GM21423 (cell line): ENCODE results near the gene CDKN2C.
A peak's percentile ranks its signal among the peaks of the same experiment; 100 is the strongest.
"Not testable (repeated sequence)": the region's sequence is repeated elsewhere in the genome, so short reads cannot be mapped to it uniquely, and the experiment has no call there.

Experiments
- ATAC-seq: cut with Tn5 transposase; IDR thresholded peaks from one replicate; pipeline ENCODE4 v1.9.1; 2021; ENCODE audit warnings: mild to moderate bottlenecking, moderate library complexity; ENCODE audit not compliant: unreplicated experiment

CDKN2C gene

DNA sequence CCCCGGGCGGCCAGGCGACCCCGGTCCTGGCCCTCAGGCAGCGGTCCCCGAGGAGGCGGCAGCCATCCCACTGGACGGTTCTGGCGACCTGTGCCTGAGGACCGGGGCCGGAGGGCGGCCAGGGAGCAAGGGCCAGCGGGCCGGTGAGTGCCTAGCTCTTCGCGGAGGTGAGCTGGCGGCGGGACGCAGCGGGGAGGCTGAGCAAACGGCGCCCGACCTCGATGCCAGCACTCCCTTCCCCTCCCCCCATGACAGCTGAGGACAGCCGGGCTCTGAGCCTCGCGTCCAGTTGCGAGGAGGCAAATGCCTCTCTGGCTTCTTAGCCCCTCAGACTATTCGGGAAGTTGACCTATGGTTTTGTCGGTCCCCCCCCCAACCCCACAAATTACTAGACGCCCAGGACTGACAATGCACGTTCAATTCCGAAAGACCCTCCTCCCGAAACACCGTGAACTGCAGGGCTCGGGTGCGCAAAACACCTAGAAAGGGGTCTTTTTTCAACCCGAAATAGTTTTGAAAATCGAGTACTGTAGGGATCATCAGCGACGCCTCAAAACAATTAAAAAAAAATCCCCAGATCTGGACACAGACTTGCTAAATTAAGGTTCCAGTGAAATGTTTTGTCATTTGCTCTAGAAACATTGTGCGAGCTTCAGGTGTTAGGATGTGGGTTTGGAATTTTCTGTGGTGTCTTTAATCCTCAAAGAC lies 8.3 kb downstream of the CDKN2C start:
- peak; percentile 37 for ATAC-seq

DNA sequence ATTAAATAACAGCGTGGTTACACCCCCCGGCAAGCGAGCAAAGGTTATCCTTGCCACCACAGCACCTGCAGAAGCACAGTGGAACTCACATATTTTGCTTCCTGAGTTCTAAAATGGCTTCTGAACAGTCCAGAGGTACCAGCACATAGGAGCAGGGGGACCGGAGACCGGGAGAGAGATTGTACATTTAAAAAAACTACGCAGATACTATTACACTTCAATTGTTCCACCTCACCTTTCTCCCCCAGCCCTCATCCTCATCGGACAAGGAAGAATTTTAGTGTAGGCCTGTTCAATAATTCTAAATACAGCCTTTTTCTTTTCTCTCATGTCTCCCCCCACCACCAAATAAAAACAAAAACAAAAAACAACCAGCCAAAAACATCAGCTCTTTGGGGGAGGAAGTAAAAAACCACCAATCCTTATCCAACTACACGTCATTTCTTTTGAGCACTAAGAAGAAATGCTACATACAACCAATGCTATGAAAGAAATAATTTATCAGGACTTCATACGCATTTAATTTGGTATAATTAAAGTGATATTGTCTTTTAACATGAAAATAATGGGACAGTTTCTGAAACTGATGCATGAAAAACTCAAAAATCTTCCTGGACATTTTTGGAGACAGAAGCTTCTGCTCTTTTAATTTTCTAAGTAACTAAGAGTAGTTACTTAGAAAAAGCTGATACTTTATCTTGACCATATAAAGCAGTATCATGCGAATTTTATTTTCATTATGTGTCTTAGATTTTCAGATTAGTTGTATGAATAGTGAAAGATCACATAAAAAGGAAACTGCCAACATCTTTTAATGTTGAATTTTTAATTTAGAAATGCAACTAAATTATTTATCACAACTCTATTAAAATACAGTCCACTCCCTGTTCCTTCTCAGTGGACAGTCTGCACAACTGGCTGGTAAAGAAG lies 9.1 kb downstream of the CDKN2C start:
- no peak for ATAC-seq

DNA sequence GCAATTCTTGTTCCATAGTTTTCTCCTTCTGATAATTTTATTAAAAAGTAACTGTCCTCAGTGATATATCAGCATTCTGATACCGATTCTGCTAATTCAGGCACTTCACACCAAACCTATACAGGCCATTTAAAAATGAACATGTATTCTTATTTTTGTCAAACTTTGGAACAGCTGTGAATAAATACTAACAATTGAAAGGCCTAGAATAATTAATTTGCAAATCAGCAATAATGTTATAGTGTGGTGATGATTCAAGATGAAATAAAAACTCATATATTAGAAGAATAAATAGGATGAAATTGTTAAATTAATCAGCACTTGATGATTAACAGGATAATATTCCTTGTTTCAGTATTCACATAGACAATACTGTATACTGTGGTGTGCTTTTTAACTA lies 9.9 kb downstream of the CDKN2C start:
- ATAC-seq, result no peak

DNA sequence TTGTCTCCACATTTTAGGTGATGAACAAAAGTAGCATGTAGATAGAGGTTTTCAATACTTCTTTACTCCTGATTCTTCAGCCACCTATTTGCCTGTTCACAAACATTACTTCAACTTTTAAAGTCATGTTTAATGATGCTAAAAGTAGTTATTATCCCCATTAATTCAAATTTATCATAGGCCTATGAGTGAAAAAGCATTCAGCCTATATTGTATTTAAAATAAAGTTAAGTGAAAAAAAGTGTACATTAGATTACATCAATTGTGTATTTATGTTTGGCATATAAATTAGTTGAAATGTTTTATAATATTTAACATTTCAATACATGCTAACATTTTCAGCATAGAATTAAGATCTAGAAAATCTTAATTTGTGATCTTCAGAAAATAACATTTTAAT lies 10.5 kb downstream of the CDKN2C start:
- ATAC-seq, result no peak

DNA sequence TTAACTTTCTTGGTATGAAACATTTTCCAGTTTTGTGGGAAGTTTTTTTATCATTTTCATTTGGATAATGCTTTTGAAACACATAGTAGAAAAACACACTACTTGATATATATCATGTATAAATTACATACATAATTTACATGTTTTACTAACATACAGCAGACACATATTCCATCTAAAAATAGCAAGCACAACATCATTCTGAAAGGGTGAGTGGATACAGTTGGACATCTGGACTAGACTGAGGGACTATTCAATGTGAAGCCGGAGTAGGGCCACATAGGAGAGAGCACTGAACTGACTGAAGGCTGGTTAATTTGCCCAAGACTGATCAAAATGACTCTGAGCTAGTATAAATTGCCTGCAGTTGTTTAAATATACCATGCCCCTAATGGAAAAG lies 11.7 kb downstream of the CDKN2C start:
- ATAC-seq, result no peak

DNA sequence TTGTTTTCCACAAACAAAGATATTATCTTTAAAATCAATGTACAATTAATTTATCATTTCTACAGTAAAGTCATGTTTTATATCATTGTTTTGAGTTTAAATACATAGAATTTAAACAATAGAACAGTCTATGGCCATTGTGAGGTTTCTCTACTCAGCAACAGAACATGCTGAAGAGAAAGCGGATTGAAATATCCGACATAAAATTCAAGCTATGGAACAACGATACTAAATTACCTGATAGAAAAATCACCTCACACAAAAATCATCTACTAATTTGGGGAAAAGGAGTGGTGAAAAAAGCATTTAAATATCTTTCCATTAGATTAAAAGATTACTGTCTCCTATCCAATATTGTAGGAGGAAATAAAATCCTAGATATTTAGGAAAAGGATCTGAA lies 12.6 kb downstream of the CDKN2C start:
- no peak for ATAC-seq

DNA sequence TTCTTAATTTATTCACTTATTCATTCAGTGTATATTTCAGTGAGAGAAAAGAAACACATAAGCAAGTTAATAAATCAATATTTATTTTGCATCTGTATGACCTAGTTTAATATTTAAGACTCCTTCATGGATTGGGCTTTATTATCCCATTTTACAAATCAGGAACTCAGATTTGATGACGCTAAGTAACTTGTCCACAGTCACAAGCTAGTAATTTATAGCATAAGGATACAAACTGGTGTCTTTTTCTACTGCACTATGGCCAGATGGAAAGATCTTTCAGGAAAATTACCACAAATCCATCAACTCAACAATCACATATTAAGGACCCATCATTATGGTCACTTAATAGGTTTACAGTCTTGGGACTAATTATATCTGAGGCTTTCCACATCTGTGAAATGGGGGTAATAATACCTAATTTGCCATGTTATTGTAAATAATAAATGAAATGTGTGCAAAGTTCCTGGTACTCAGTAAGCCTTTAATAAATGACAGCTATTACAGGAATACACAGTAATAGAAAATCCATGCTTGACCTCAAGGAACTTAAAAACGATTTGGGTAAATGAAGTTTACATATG lies 13.3 kb downstream of the CDKN2C start:
- ATAC-seq, result no peak

DNA sequence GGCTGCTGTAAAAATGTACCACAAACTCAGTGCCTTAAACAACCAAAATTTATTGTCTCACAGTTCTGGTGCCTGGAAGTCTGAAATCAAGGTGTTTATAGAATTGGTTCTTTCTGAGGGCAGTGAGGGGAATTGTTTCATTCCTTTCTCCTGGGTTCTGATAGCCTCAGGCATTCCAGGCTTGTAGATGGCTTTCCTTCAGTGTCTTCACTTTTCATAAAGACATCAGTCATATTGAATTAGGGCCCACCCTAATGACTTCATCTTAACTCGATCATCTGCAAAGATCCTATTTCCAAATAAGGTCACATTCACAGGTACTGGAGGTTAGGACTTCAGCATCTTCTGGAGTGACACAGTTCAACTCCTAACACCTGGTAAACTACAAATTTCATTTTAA lies 15.0 kb downstream of the CDKN2C start:
- ATAC-seq, result no peak

DNA sequence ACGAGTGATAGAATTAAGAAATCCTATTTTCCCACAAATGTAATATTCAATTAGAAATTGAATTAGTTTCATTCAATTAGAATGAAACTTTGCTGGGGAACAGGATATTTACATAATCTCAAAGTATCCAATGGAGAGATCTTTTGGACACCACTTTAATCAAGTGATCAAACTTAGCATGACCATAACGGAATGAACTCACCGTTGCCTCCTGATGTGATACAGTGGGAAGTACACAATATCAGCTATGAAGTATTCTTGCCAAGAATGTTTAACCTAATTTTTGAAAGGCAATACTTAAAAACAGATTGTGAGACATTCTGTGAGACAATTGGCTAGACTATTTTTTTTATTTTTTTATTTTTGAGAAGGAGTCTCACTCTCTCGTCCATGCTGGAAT lies 16.6 kb downstream of the CDKN2C start:
- no peak for ATAC-seq

DNA sequence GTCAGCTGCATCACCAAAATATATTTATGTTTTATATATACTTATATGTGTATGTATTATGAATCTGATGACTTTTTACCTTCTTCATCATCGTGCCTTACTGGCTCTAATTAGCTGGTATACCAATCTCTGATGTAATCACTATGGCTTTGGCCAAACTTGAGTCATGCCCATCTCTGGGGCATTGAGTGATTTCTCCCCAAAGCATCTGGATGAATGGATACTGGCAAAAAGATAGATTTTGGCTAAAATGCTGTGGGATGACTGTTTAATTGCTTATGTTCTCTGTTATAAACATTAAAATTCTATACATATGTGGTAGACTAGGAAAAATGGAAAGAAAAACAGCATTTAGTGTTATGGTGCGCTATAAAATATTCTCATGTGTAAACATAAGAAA lies 19.6 kb downstream of the CDKN2C start:
- ATAC-seq, result no peak

DNA sequence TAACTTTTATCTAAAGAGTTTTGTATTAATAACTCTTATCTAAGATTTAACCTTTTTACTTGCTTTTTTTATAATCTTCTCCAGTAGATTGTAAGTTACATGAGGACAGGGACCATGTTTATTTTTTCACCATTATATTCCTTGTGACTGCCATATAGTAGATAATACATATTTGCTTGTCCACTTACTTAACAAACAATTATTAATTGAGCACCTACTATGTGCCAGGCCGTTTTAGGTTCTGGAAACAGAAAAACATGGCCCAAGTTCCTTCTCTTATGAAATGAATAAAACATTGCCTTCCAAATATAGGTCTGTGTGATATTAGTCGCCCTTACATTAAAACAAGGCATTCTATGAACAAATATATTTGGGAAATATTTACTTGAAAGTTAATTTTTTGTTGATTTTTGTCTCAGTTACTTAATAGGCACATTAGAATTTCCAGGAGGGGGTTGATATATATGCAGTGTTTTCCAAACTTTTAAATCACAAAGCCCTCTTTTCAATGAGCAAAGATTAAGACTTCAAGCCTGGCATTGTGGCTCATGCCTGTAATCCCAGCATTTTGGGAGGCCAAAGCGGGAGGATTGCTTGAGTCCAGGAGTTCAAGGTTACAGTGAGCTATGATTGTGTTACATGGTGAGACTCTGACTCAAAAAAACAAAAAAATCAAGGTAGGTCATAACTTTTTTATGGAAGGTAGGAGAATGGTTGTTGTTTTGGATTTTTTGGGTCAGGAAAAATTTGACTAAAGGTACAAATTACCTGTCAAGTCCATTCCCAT lies 22.7 kb downstream of the CDKN2C start:
- no peak for ATAC-seq

DNA sequence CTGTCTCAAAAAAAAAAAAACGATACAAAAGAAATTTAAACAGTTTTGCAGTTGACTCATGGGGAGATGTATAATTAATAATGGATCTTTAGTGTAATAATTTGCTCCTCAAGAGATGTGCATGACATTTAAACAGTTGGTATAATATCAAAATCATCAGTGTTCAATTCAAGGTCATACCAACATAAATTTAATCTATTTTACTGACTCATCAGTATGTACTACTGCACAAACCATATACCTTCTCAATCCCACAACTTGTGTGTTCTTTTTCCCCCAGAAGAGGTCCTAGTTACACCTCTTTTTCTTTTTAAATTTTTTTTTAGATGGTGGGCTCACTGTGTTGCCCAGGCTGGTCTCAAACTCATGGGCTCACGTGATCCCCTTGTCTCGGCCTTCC lies 23.6 kb downstream of the CDKN2C start:
- ATAC-seq, result no peak

DNA sequence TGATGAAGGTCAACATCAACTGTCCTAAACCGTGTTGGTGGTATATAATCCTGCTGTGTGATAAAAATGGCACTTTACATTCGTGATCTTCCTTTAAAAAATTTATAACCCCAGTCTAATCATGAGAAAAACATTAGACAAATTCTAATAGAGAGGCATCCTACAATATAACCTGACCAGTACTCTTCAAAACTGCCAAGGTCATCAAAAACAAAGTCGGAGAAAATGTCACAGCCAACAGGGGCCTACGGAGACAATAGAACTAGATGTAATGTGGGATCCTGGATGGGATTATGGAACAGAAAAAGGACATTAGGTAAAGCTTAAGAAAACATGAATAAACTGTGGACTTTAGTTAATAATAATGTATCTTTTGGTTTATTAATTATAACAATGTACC lies 25.0 kb downstream of the CDKN2C start:
- no peak for ATAC-seq

DNA sequence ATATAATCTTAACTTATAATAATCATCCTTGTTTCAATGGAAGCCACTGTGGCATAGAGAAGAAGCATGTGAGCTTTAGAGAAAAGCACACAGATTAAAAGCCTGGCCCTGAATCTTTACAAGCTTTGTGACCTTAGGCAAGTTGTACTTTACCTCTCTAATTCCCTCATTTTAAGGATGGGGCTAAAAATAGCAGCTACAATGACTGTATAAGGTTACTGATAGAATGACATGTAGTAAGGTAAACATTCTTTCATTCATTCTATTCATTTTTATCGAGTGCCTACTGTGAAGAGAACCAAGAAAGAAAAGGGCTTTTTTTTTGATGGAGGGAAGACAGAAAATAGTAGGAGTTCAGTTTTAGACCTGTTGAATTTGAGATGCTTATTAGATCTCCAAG lies 25.6 kb downstream of the CDKN2C start:
- ATAC-seq, result no peak

DNA sequence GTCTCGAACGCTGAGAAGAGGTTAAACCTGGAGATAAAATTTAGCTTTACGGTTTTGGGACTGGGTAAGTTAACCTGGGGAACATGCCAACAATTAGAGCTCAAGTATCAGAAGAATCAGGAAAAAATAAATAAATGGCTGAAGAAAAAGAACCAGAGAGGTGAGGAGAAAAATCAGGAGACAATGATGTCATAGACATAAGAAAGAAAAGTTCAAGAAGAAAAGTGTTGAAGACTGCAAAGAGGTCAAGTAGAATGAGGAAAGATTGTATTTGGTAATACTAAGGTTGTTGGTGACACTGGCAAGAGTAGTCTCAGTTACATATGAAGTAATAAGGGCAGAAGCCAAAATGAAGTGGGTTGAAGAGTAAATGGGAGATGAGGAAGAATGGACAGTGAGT lies 26.0 kb downstream of the CDKN2C start:
- ATAC-seq, result no peak

DNA sequence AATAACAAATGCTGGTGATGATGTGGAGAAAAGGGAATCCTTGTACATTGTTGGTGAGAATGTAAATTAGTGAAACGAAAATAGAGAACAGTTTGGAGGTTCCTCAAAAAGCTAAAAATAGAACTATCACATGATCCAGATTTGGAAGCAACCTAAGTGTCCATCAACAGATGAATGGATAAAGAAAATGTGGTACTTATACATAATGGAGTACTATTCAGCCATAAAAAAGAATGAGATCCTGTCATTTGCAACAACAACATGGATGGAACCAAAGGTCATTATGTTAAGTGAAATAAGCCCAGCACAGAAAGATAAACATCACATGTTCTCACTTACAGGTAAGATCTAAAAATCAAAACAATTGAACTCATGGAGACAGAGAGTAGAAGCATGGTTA lies 29.3 kb downstream of the CDKN2C start:
- ATAC-seq, result not testable (repeated sequence)

DNA sequence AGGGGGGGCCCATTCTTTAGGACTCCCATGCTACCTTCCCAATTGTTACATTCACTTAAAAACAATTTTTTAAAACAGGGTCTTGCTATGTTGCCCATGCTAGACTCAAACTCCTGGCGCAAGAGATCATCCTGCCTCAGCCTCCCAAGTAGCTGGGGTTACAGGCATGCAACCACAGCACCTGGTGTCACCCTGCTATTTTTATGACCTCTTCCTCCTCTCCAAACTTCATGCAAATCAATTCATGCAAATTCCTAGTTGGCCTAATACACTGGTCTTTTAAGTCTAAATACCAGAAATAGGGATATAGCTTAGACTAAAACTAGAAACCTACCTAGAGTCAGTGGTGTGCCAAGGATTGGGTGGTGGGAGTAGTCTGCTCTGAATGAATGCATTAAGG lies 30.1 kb downstream of the CDKN2C start:
- peak; percentile 81 for ATAC-seq

DNA sequence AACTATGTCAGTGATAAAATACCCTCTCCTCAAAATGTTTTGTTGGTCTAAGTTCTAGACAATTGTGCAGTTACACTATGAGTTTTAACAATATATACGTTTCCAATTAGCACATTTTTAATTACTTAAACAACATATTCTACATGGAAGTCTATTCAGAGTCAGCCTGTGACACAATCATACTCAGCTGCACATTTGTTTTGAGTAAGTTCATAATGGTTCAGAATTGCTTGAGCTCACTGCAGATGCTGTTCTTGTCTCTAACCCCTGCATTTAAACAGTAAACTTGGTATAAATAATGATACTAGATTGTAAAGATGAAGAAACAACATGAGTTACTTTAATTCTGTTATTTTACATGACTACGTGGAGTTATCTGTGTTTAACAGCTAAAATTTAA lies 30.6 kb downstream of the CDKN2C start:
- ATAC-seq, result peak; percentile 25

DNA sequence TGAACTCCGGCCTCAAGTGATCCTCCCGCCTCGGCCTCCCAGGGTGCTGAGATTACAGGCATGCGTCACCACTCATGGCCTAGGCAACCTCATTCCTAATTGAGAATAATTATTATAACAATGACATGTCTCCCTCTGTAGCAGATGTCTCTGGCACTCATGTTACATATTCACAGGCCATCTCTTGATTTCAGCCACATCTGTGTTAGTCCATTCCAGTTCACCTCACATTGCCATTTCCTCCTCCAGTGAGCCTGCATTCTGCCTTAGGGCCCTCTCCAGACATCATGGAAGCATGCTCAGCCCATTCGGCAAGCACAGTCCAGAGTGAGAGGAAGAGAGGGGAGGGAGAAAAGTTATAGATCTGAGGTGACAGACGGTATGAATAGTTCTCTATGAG lies 32.5 kb downstream of the CDKN2C start:
- no peak for ATAC-seq

DNA sequence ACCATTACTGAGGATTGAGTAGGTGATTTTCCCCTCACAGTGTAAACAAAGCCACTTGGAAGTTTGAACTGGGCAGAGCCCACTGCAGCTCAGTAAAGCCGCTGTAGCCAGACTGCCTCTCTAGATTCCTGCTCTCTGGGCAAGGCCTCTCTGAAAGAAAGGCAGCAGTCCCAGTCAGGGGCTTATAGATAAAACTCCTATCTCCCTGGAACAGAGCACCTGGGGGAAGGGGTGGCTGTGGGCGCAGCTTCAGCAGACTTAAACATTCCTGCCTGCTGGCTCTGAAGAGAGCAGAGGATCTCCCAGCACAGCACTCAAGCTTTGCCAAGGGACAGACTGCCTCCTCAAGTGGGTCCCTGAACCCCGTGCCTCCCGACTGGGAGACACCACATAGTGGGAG lies 35.5 kb downstream of the CDKN2C start:
- not testable (repeated sequence) for ATAC-seq

DNA sequence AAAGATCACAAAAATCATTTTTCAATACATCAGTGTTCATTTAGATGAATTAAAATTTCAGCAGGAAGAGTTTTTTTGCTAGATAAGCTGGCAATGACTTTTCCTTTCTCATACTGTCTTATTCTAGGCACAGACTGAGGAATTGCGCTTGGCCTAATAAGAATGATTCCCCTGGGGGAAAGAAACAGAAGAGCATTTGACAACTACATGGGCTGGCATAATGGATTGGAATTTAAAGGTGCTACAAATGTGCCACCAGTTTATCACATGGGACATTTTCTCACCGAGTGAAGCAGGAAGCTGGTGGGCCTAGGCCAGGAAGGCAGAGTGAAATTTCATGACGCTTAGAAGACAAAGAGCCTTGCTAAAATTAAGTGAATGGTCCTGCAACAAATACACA lies 39.3 kb downstream of the CDKN2C start:
- ATAC-seq, result no peak
